ENCODE results near the gene OVOL1.

OVOL1 gene

GRCh38 chr11:65786008-65786785 is 666 bp upstream of the OVOL1 start:
- H3K9ac ChIP-seq: peak overlapping the region in 1 of 11 experiments; percentile 19; a peak in 3 of 22 replicates
- peak overlapping the region; percentile 65 to 99 (median 79) for H3K4me2 ChIP-seq
- peaks cover 83 to 99% (median 93%) of the 10 kb centered on the region in 11 experiments for H3K27me3 ChIP-seq
- H3K27ac ChIP-seq: no peak overlapping the region
- H3K4me1 ChIP-seq: peaks cover 24 to 58% (median 54%) of the 10 kb centered on the region in 10 experiments
- peaks cover 0 to 35% (median 19%) of the 10 kb centered on the region in 11 experiments; a peak in 15 of 22 replicates for H4K20me1 ChIP-seq
- no peak for TF ChIP-seq Cebpa-rat (IDR thresholded peaks at IDR 0.05)
- H3K4me3 ChIP-seq: peak overlapping the region; percentile 24 to 66 (median 36); a peak in 13 of 20 replicates
- no peaks in the 10 kb centered on the region for H3K9me3 ChIP-seq (replicated peaks in 1 of 11)
- H3K36me3 ChIP-seq: no peaks in the 10 kb centered on the region

- H3K27me3 ChIP-seq: peaks cover 68 to 90% (median 78%) of the 10 kb centered on the region in 11 experiments
Measured at GRCh38 chr11:65787649-65788622, 1.1 kb downstream of the OVOL1 start.

GRCh38 chr11:65788821-65789220 is 2.0 kb downstream of the OVOL1 start:
- Histone ChIP-seq H3K4me3 (peak overlapping the region in 1 of 10 experiments; percentile 59; a peak in 4 of 20 replicates), H3K27me3 (peaks cover 59 to 90% (median 69%) of the 10 kb centered on the region in 11 experiments), H3K4me1 (peaks cover 37 to 65% (median 57%) of the 10 kb centered on the region in 10 experiments), H3K4me2 (peak overlapping the region in 10 of 11 experiments; percentile 84 to 99 (median 92); a peak in 18 of 22 replicates), H3K27ac (no peak overlapping the region), H4K20me1 (peaks cover 0 to 35% (median 19%) of the 10 kb centered on the region in 11 experiments; a peak in 15 of 22 replicates), H3K9me3 (replicated peaks in 1 of 11) (no peaks in the 10 kb centered on the region), H3K36me3 (no peaks in the 10 kb centered on the region), H3K9ac (no peak overlapping the region)
- no peak for TF ChIP-seq Cebpa-rat (IDR thresholded peaks at IDR 0.05)

More at GRCh38 chr11:65787649-65788622, 1.1 kb downstream of the OVOL1 start:
- Histone ChIP-seq H3K27ac (no peak overlapping the region), H3K4me1 (peaks cover 37 to 65% (median 57%) of the 10 kb centered on the region in 10 experiments), H3K9me3 (replicated peaks in 1 of 11) (no peaks in the 10 kb centered on the region), H3K9ac (peak overlapping the region in 7 of 11 experiments; percentile 14 to 58 (median 45); a peak in 8 of 22 replicates), H3K4me2 (peak overlapping the region; percentile 84 to 99 (median 93)), H3K36me3 (no peaks in the 10 kb centered on the region), H4K20me1 (peaks cover 0 to 35% (median 19%) of the 10 kb centered on the region in 11 experiments; a peak in 15 of 22 replicates), H3K4me3 (peak overlapping the region; percentile 40 to 67 (median 51))
- TF ChIP-seq Cebpa-rat (IDR thresholded peaks at IDR 0.05): no peak

- Histone ChIP-seq H3K9me3 (replicated peaks in 1 of 11) (no peaks in the 10 kb centered on the region), H4K20me1 (peaks cover 0 to 32% (median 19%) of the 10 kb centered on the region in 11 experiments; a peak in 15 of 22 replicates), H3K36me3 (no peaks in the 10 kb centered on the region), H3K4me1 (peaks cover 37 to 65% (median 57%) of the 10 kb centered on the region in 10 experiments), H3K9ac (no peak overlapping the region), H3K27me3 (peaks cover 53 to 86% (median 63%) of the 10 kb centered on the region in 11 experiments), H3K4me3 (no peak overlapping the region; a peak in 1 of 20 replicates), H3K27ac (no peak overlapping the region), H3K4me2 (peak overlapping the region in 9 of 11 experiments; percentile 4 to 99 (median 93); a peak in 15 of 22 replicates)
- no peak for TF ChIP-seq Cebpa-rat (IDR thresholded peaks at IDR 0.05)
Measured at GRCh38 chr11:65789230-65790103, 2.6 kb downstream of the OVOL1 start.

- no peak overlapping the region for H3K4me3 ChIP-seq
- no peaks in the 10 kb centered on the region for H3K9me3 ChIP-seq (replicated peaks in 1 of 11)
- H3K36me3 ChIP-seq: no peaks in the 10 kb centered on the region
- H3K9ac ChIP-seq: no peak overlapping the region
- H3K27me3 ChIP-seq: peaks cover 44 to 86% (median 54%) of the 10 kb centered on the region in 11 experiments
- H3K27ac ChIP-seq: no peak overlapping the region
- H4K20me1 ChIP-seq: peaks cover 0 to 32% (median 19%) of the 10 kb centered on the region in 11 experiments; a peak in 15 of 22 replicates
- peak overlapping the region; percentile 60 to 93 (median 81); a peak in 18 of 22 replicates for H3K4me2 ChIP-seq
- TF ChIP-seq Cebpa-rat (IDR thresholded peaks at IDR 0.05): no peak
- H3K4me1 ChIP-seq: peaks cover 37 to 65% (median 57%) of the 10 kb centered on the region in 10 experiments
Measured at GRCh38 chr11:65790104-65790901, 3.4 kb downstream of the OVOL1 start.

- no peak overlapping the region for H3K4me3 ChIP-seq
- H3K27me3 ChIP-seq: peaks cover 36 to 79% (median 47%) of the 10 kb centered on the region in 11 experiments
- H3K9ac ChIP-seq: peak overlapping the region in 1 of 11 experiments; percentile 4; a peak in 1 of 22 replicates
- no peak overlapping the region for H3K27ac ChIP-seq
- H3K4me1 ChIP-seq: peaks cover 37 to 62% (median 53%) of the 10 kb centered on the region in 10 experiments
- peaks cover 0 to 27% (median 15%) of the 10 kb centered on the region in 11 experiments; a peak in 15 of 22 replicates for H4K20me1 ChIP-seq
- TF ChIP-seq Cebpa-rat (IDR thresholded peaks at IDR 0.05): no peak
- peak overlapping the region; percentile 60 to 93 (median 81) for H3K4me2 ChIP-seq
- H3K9me3 ChIP-seq (replicated peaks in 1 of 11): no peaks in the 10 kb centered on the region
- no peaks in the 10 kb centered on the region for H3K36me3 ChIP-seq
Measured at GRCh38 chr11:65790902-65791650, 4.2 kb downstream of the OVOL1 start.
